Motor neuron (in vitro differentiated cells): ENCODE results near the gene NDRG4. TPM values are rescaled to one million over a fixed set of nuclear protein-coding genes. Genes with fewer than 3 reads are reported as not detected.

Source experiments
- ATAC-seq, 8 experiments: fragments of 200-7000 bp; cut with Tn5 transposase; replicated peaks in 6 of 8; 2 replicates each; pipeline ENCODE4 v1.8.0; 2021; ENCODE audit warnings: mild to moderate bottlenecking in 8 of 8, moderate library complexity in 8 of 8
- H3K27ac ChIP-seq, 2 donors: fragments of 250-450 bp; sonication (Bioruptor Pico); 2 replicates each; pipeline ENCODE4 v1.9.0; 2021; ENCODE audit warnings: antibody characterized with exemption in 2 of 2, mild to moderate bottlenecking in 2 of 2, moderate library complexity in 1 of 2
- H3K4me1 ChIP-seq, 2 donors: fragments of 250-450 bp; sonication (Bioruptor Pico); replicated peaks in 1 of 2; 2 replicates each; pipeline ENCODE4 v1.6.1; 2021; ENCODE audit warnings: antibody characterized with exemption in 2 of 2, mild to moderate bottlenecking in 2 of 2, moderate library complexity in 1 of 2
- H3K4me3 ChIP-seq, 5 donors: fragments of 250-450 bp; sonication (Bioruptor Pico); 2 replicates each; pipeline ENCODE4 v1.9.0; 2021; ENCODE audit warnings: antibody characterized with exemption in 5 of 5, mild to moderate bottlenecking in 5 of 5, moderate library complexity in 4 of 5
- WGBS, 10 experiments: fragments of 450-650 bp; shearing (Covaris generic); methylation state at CpG; one replicate each; pipeline ENCODE4 v1.0.0; 2022; 5-methylcytosine and 5-hydroxymethylcytosine counted together
- in situ Hi-C, 9 experiments: fragments of 400-800 bp; cut with MboI; loops; one replicate each; pipeline ENCODE4 v1.15.0; 2021; ENCODE audit warnings: low sequenced_read_pairs in 9 of 9, low pct_unique_long_range_greater_than_20kb in 2 of 9; ENCODE audit not compliant: unreplicated experiment in 9 of 9
- total RNA-seq, 8 experiments: library from RNA; unstranded; fragments of 300-600 nt; gene quantifications; 2 replicates each; pipeline versions ENCODE4 v1.2.3 to v1.2.4, GENCODE V29; 2022

NDRG4 gene
- total RNA-seq, 8 experiments from 2014 or later, result 8.4 to 258 (median 140) TPM

GRCh38 chr16:58519707-58520106 is 19.8 kb downstream of the NDRG4 start:
- no peak overlapping the region for H3K4me3 ChIP-seq
- no peak for ATAC-seq
- no peak overlapping the region for H3K27ac ChIP-seq
- H3K4me1 ChIP-seq, result peaks cover 7% of the 10 kb centered on the region in 2 donors
- in situ Hi-C loops, result no loop called here

GRCh38 chr16:58530179-58530578 is 30.2 kb downstream of the NDRG4 start:
- peak in 3 of 8 experiments; percentile 78 to 85 (median 81) for ATAC-seq
- WGBS, 10 experiments, result 9 to 100% (median 87%) methylated on average over 3 to 5 of the region's 5 CpGs; no CpG with 5 or more reads in 1 of the 10 experiments
- Histone ChIP-seq H3K27ac (no peak overlapping the region), H3K4me3 (no peak overlapping the region), H3K4me1 (no peaks in the 10 kb centered on the region)
- in situ Hi-C loops, result loop anchor here in 1 of 9 experiments (10.0 kb wide), 1 partner anchor 55 kb away; no protein-coding TSS in a partner anchor

GRCh38 chr16:58532414-58532813 is 32.5 kb downstream of the NDRG4 start:
- 0 to 100% (median 80%) methylated on average over 1 to 3 of the region's 3 CpGs; no CpG with 5 or more reads in 1 of the 10 experiments for WGBS, 10 experiments
- in situ Hi-C loops, result loop anchor here in 1 of 9 experiments (10.0 kb wide), 1 partner anchor 52 kb away; no protein-coding TSS in a partner anchor
- H3K4me1 ChIP-seq, result no peaks in the 10 kb centered on the region
- peak in 3 of 8 experiments; percentile 52 to 70 (median 66) for ATAC-seq
- H3K4me3 ChIP-seq, result no peak overlapping the region
- H3K27ac ChIP-seq, result no peak overlapping the region

- in situ Hi-C loops, result loop anchor here in 1 of 9 experiments (10.0 kb wide), 1 partner anchor 51 kb away; no protein-coding TSS in a partner anchor
- ATAC-seq, result no peak
- 82 to 100% (median 94%) methylated on average over 2 to 9 of the region's 14 CpGs for WGBS, 10 experiments
- Histone ChIP-seq H3K4me1 (no peaks in the 10 kb centered on the region), H3K4me3 (no peak overlapping the region), H3K27ac (no peak overlapping the region)
These were observed 34.0 kb downstream of the NDRG4 start for GRCh38 chr16:58533751-58534470.

- H3K4me1 ChIP-seq, result no peaks in the 10 kb centered on the region
- WGBS, 10 experiments, result 87 to 100% (median 99%) methylated on average over 1 to 3 of the region's 3 CpGs
- H3K4me3 ChIP-seq, result no peak overlapping the region
- H3K27ac ChIP-seq, result no peak overlapping the region
- in situ Hi-C loops, result loop anchor here in 1 of 9 experiments (10.0 kb wide), 1 partner anchor 50 kb away; no protein-coding TSS in a partner anchor
- no peak for ATAC-seq
These were observed 35.2 kb downstream of the NDRG4 start for GRCh38 chr16:58535100-58535499.

- H3K4me1 ChIP-seq, result no peaks in the 10 kb centered on the region
- 80 to 100% (median 92%) methylated on average over 1 to 5 of the region's 5 CpGs for WGBS, 10 experiments
- no peak overlapping the region for H3K27ac ChIP-seq
- no peak overlapping the region for H3K4me3 ChIP-seq
- in situ Hi-C loops, result loop anchor here in 1 of 9 experiments (10.0 kb wide), 1 partner anchor 49 kb away; no protein-coding TSS in a partner anchor
- ATAC-seq, result no peak
These were observed 36.3 kb downstream of the NDRG4 start for GRCh38 chr16:58536278-58536677.

- H3K4me1 ChIP-seq, result no peaks in the 10 kb centered on the region
- WGBS, 10 experiments, result 75 to 100% (median 87%) methylated on average over 2 to 10 of the region's 10 CpGs
- no peak for ATAC-seq
- H3K4me3 ChIP-seq, result no peak overlapping the region
- no peak overlapping the region for H3K27ac ChIP-seq
- in situ Hi-C loops, result loop anchor here in 1 of 9 experiments (10.0 kb wide), 1 partner anchor 47 kb away; no protein-coding TSS in a partner anchor
These were observed 37.4 kb downstream of the NDRG4 start for GRCh38 chr16:58537124-58537906.

GRCh38 chr16:58541711-58542110 is 41.8 kb downstream of the NDRG4 start:
- H3K27ac ChIP-seq, result no peak overlapping the region
- in situ Hi-C loops, result no loop called here
- 83 to 100% (median 100%) methylated on average over 1 to 2 of the region's 2 CpGs; no CpG with 5 or more reads in 4 of the 10 experiments for WGBS, 10 experiments

GRCh38 chr16:58542291-58542690 is 42.3 kb downstream of the NDRG4 start:
- WGBS, 10 experiments, result 0 to 100% (median 71%) methylated on average over 1 of the region's 1 CpG; no CpG with 5 or more reads in 4 of the 10 experiments

More at GRCh38 chr16:58541711-58542110, 41.8 kb downstream of the NDRG4 start:
- Histone ChIP-seq H3K4me1 (no peaks in the 10 kb centered on the region), H3K4me3 (no peak overlapping the region)
- ATAC-seq, result no peak

GRCh38 chr16:58543685-58544084 is 43.7 kb downstream of the NDRG4 start:
- WGBS, 10 experiments, result 83 to 100% (median 100%) methylated on average over 1 to 8 of the region's 8 CpGs
- ATAC-seq, result no peak
- Histone ChIP-seq H3K27ac (no peak overlapping the region), H3K4me1 (no peaks in the 10 kb centered on the region), H3K4me3 (no peak overlapping the region)
- in situ Hi-C loops, result no loop called here

More at GRCh38 chr16:58542291-58542690, 42.3 kb downstream of the NDRG4 start:
- Histone ChIP-seq H3K4me3 (no peak overlapping the region), H3K4me1 (no peaks in the 10 kb centered on the region), H3K27ac (no peak overlapping the region)
- in situ Hi-C loops, result no loop called here
- ATAC-seq, result no peak

- WGBS, 10 experiments, result 60 to 100% (median 89%) methylated on average over 1 to 2 of the region's 2 CpGs
- H3K4me1 ChIP-seq, result no peaks in the 10 kb centered on the region
- in situ Hi-C loops, result no loop called here
- ATAC-seq, result peak in 1 of 8 experiments; percentile 22
- no peak overlapping the region for H3K4me3 ChIP-seq
- no peak overlapping the region for H3K27ac ChIP-seq
These were observed 48.4 kb downstream of the NDRG4 start for GRCh38 chr16:58548378-58548777.

- peak in 1 of 8 experiments; percentile 88 for ATAC-seq
These were observed 51.6 kb downstream of the NDRG4 start for GRCh38 chr16:58551496-58551895.

GRCh38 chr16:58556678-58557077 is 56.7 kb downstream of the NDRG4 start:
- H3K4me3 ChIP-seq, result no peak overlapping the region
- in situ Hi-C loops, result no loop called here
- H3K27ac ChIP-seq, result no peak overlapping the region
- ATAC-seq, result no peak
- no peaks in the 10 kb centered on the region for H3K4me1 ChIP-seq
- 40 to 92% (median 83%) methylated on average over 1 to 2 of the region's 2 CpGs; no CpG with 5 or more reads in 1 of the 10 experiments for WGBS, 10 experiments

More at GRCh38 chr16:58551496-58551895, 51.6 kb downstream of the NDRG4 start:
- no peak overlapping the region for H3K4me3 ChIP-seq
- H3K27ac ChIP-seq, result no peak overlapping the region
- H3K4me1 ChIP-seq, result no peaks in the 10 kb centered on the region
- in situ Hi-C loops, result no loop called here
- 58 to 100% (median 92%) methylated on average over 2 to 3 of the region's 3 CpGs; no CpG with 5 or more reads in 3 of the 10 experiments for WGBS, 10 experiments
